Measurements from ENCODE around the gene C6orf120. TPM values are rescaled to one million over a fixed set of nuclear protein-coding genes. Genes with fewer than 3 reads are reported as not detected.
"Not testable (repeated sequence)": the region's sequence is repeated elsewhere in the genome, so short reads cannot be mapped to it uniquely, and the experiment has no call there.

Gene C6orf120
- polyA plus RNA-seq, 3 donors, result 8.3 to 31.4 (median 28.5) TPM

- DNase-seq, result no peak
- Mint-ChIP-seq H3K4me1 (peaks cover 7% of the 10 kb centered on the region), H3K36me3 (peaks cover 3% of the 10 kb centered on the region in 2 donors), H3K9me3 (peaks cover 28 to 56% (median 36%) of the 10 kb centered on the region in 7 donors), H3K4me3 (no peak overlapping the region), H3K27me3 (ENCODE audit: low read depth in 3 of 3) (no peaks in the 10 kb centered on the region), H3K27ac (no peak overlapping the region)
- Histone ChIP-seq H2AFZ (ENCODE audit: insufficient read depth, low read depth, low read length, poor library complexity, severe bottlenecking) (no peak overlapping the region), H3K79me2 (ENCODE audit: insufficient read depth, low read length) (no peaks in the 10 kb centered on the region), H3K4me1 (ENCODE audit: control insufficient read depth in 1 of 2, insufficient read depth in 2 of 2, low read length in 2 of 2) (peaks cover 4% of the 10 kb centered on the region in 2 donors), H3K4me2 (replicated peaks; ENCODE audit: extremely low read depth, low read length, poor library complexity, severe bottlenecking) (no peak overlapping the region), H3K9ac (ENCODE audit: insufficient read depth, low read length, poor library complexity, severe bottlenecking) (no peak overlapping the region), H3K27ac (ENCODE audit: low read depth in 1 of 2, low read length in 2 of 2) (no peak overlapping the region), H3K36me3 (replicated peaks in 1 of 2; ENCODE audit: control insufficient read depth in 1 of 2, insufficient read depth in 2 of 2, low read length in 2 of 2) (no peaks in the 10 kb centered on the region), H4K20me1 (ENCODE audit: insufficient read depth, low read length) (no peaks in the 10 kb centered on the region), H3K9me3 (replicated peaks in 1 of 2; ENCODE audit: control insufficient read depth in 1 of 2, insufficient read depth in 1 of 2, low read length in 2 of 2) (peaks cover 13 to 46% of the 10 kb centered on the region in 2 donors), H3K4me3 (replicated peaks in 1 of 3; ENCODE audit: low read depth in 2 of 3, low read length in 3 of 3) (no peak overlapping the region), H3K27me3 (ENCODE audit: control insufficient read depth in 2 of 2, insufficient read depth in 2 of 2, low read length in 2 of 2) (no peaks in the 10 kb centered on the region)
- TF ChIP-seq, protein P1, sequence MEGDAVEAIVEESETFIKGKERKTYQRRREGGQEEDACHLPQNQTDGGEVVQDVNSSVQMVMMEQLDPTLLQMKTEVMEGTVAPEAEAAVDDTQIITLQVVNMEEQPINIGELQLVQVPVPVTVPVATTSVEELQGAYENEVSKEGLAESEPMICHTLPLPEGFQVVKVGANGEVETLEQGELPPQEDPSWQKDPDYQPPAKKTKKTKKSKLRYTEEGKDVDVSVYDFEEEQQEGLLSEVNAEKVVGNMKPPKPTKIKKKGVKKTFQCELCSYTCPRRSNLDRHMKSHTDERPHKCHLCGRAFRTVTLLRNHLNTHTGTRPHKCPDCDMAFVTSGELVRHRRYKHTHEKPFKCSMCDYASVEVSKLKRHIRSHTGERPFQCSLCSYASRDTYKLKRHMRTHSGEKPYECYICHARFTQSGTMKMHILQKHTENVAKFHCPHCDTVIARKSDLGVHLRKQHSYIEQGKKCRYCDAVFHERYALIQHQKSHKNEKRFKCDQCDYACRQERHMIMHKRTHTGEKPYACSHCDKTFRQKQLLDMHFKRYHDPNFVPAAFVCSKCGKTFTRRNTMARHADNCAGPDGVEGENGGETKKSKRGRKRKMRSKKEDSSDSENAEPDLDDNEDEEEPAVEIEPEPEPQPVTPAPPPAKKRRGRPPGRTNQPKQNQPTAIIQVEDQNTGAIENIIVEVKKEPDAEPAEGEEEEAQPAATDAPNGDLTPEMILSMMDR (IDR thresholded peaks at IDR 0.05), result no peak
- 100% methylated on average over 2 of the region's 5 CpGs for WGBS (ENCODE audit: insufficient coverage)
- intact Hi-C loops (cut with micrococcal nuclease), result no loop called here
Observed at GRCh38 chr6:169695131-169695530, 6.8 kb upstream of the C6orf120 start.

DNA sequence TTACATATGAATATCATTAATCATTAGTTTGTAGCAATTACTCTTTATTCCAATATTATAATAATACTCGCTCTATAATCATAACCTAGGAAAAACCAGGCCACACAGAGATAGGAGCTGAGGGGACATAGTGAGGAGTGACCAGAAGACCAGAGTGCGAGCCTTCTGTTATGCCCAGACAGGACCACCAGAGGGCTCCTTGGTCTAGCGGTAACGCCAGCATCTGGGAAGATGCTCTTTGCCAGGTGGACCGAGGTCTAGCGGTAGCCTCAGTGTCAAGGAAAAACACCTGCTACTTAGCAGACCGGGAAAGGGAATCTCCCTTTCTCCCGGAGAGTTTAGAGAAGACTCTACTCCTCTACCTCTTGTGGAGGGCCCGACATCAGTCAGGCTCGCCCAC lies 4.8 kb upstream of the C6orf120 start:
- Histone ChIP-seq H3K4me1 (ENCODE audit: control insufficient read depth in 1 of 2, insufficient read depth in 2 of 2, low read length in 2 of 2) (peaks cover 16 to 19% of the 10 kb centered on the region in 2 donors), H3K9me3 (replicated peaks in 1 of 2; ENCODE audit: control insufficient read depth in 1 of 2, insufficient read depth in 1 of 2, low read length in 2 of 2) (peaks cover 8 to 36% of the 10 kb centered on the region in 2 donors)
- H3K79me2 ChIP-seq (ENCODE audit: insufficient read depth, low read length); H3K27me3 Mint-ChIP-seq (ENCODE audit: low read depth in 3 of 3); H4K20me1 ChIP-seq (ENCODE audit: insufficient read depth, low read length); DNase-seq; H3K9ac ChIP-seq (ENCODE audit: insufficient read depth, low read length, poor library complexity, severe bottlenecking); H3K27ac Mint-ChIP-seq; H3K4me3 ChIP-seq (replicated peaks in 1 of 3; ENCODE audit: low read depth in 2 of 3, low read length in 3 of 3); H3K27ac ChIP-seq (ENCODE audit: low read depth in 1 of 2, low read length in 2 of 2); H3K4me3 Mint-ChIP-seq; H3K36me3 ChIP-seq (replicated peaks in 1 of 2; ENCODE audit: control insufficient read depth in 1 of 2, insufficient read depth in 2 of 2, low read length in 2 of 2); intact Hi-C loops (cut with micrococcal nuclease); H3K4me2 ChIP-seq (replicated peaks; ENCODE audit: extremely low read depth, low read length, poor library complexity, severe bottlenecking); H3K36me3 Mint-ChIP-seq; H3K27me3 ChIP-seq (ENCODE audit: control insufficient read depth in 2 of 2, insufficient read depth in 2 of 2, low read length in 2 of 2); H2AFZ ChIP-seq (ENCODE audit: insufficient read depth, low read depth, low read length, poor library complexity, severe bottlenecking): not testable (repeated sequence)
- Mint-ChIP-seq H3K4me1 (peaks cover 15% of the 10 kb centered on the region), H3K9me3 (peaks cover 22 to 43% (median 28%) of the 10 kb centered on the region in 7 donors)
- 95% methylated on average over 8 of the region's 10 CpGs for WGBS (ENCODE audit: insufficient coverage)
- TF ChIP-seq, protein P1 (IDR thresholded peaks at IDR 0.05), result peak; percentile 13

Data from CD14-positive monocyte (primary cell).